HG03066 (cell line): ENCODE measurements around the gene ANKRD40.
A peak's percentile ranks its signal among the peaks of the same experiment; 100 is the strongest.
"Not testable (repeated sequence)": the region's sequence is repeated elsewhere in the genome, so short reads cannot be mapped to it uniquely, and the experiment has no call there.

ENCODE experiments used
- ATAC-seq: cut with Tn5 transposase; IDR thresholded peaks from one replicate; pipeline ENCODE4 v1.9.1; 2021; ENCODE audit warnings: low read depth; ENCODE audit not compliant: unreplicated experiment

ANKRD40 gene

GRCh38 chr17:50707289-50708049 is at the start of gene ANKRD40:
Gene ANKRD40, minus strand, starts transcription at chr17:50707914. Its CDS starts 260 bp downstream, at chr17:50707654.
- peak; percentile 68 for ATAC-seq

GRCh38 chr17:50754521-50754920 is 46.8 kb upstream of the ANKRD40 start:
- no peak for ATAC-seq

- ATAC-seq: no peak
Measured at GRCh38 chr17:50749245-50749644, 41.5 kb upstream of the ANKRD40 start.

- ATAC-seq: no peak
Measured at GRCh38 chr17:50745631-50746030, 37.9 kb upstream of the ANKRD40 start.

- no peak for ATAC-seq
Measured at GRCh38 chr17:50739098-50739497, 31.4 kb upstream of the ANKRD40 start.

- ATAC-seq: no peak
Measured at GRCh38 chr17:50737118-50737698, 29.5 kb upstream of the ANKRD40 start.

GRCh38 chr17:50735287-50735686 is 27.6 kb upstream of the ANKRD40 start:
- no peak for ATAC-seq

GRCh38 chr17:50731575-50732460 is 24.1 kb upstream of the ANKRD40 start:
- ATAC-seq: no peak

GRCh38 chr17:50728881-50729765 is 21.4 kb upstream of the ANKRD40 start:
- no peak for ATAC-seq

- no peak for ATAC-seq
Measured at GRCh38 chr17:50728112-50728429, 20.4 kb upstream of the ANKRD40 start.

GRCh38 chr17:50725769-50726655 is 18.3 kb upstream of the ANKRD40 start:
- ATAC-seq: no peak

- not testable (repeated sequence) for ATAC-seq
Measured at GRCh38 chr17:50724622-50725021, 16.9 kb upstream of the ANKRD40 start.

- no peak for ATAC-seq
Measured at GRCh38 chr17:50722746-50723145, 15.0 kb upstream of the ANKRD40 start.

GRCh38 chr17:50721194-50722010 is 13.7 kb upstream of the ANKRD40 start:
- ATAC-seq: no peak

- ATAC-seq: no peak
Measured at GRCh38 chr17:50719924-50720794, 12.4 kb upstream of the ANKRD40 start.

- peak; percentile 87 for ATAC-seq
Measured at GRCh38 chr17:50719144-50719923, 11.6 kb upstream of the ANKRD40 start, which contains the start of gene LUC7L3. Gene LUC7L3, plus strand, starts transcription at chr17:50719603. Its CDS starts 130 bp downstream, at chr17:50719733.

- ATAC-seq: no peak
Measured at GRCh38 chr17:50715471-50715870, 7.8 kb upstream of the ANKRD40 start.
